WI38 (cell line): ENCODE measurements around the gene ZFYVE1.
"Not testable (repeated sequence)": the region's sequence is repeated elsewhere in the genome, so short reads cannot be mapped to it uniquely, and the experiment has no call there.

Source experiments
- H3K4me3 ChIP-seq: 2 replicates; pipeline ENCODE4 v1.5.1; 2011; ENCODE audit warnings: low read depth, mild to moderate bottlenecking, control low read depth, low read length
- CTCF ChIP-seq: IDR thresholded peaks from 2 replicates; pipeline ENCODE4 v1.5.1; 2012; ENCODE audit warnings: low read depth, mild to moderate bottlenecking, control low read depth, low read length

Gene ZFYVE1

GRCh38 chr14:73022051-73022450 is 4.9 kb downstream of the ZFYVE1 start:
- H3K4me3 ChIP-seq: no peak overlapping the region
- TF ChIP-seq CTCF: no peak

DNA sequence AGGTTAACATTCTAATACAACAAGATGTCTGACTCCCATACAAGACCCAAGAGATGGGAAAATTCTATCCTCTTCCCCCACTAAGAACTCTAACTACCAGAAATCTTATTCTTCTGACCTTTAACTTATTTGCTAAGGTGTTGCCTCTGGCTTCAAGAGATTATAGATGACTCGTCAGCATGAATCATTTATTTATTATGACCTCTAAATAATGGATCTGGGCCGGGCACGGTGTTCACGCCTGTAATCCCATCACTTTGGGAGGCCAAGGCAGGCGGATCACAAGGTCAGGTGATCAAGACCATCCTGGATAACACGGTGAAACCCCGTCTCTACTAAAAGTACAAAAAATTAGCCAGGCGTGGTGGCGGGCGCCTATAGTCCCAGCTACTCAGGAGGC is 10.9 kb downstream of the ZFYVE1 start:
- not testable (repeated sequence) for H3K4me3 ChIP-seq

GRCh38 chr14:73015552-73015951 is 11.4 kb downstream of the ZFYVE1 start:
- H3K4me3 ChIP-seq: not testable (repeated sequence)

DNA sequence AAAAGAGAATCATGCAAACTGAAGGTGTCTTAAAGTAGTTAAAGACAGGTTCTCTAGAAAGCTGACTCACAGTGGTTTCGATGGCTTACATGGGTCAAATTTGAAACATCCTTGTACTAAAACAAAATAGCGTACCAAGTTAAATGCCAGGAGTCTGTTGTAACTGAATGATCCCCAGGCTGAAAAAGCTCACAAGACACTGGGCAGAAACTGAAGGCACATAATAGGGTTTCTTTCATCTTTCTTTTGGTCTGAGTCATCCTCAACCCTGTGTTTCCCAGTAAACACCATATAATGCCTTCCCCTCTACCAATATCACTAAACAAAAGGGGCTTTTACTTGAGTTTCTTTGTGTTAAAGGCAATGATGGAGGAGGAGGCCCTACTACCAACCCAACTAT is 12.8 kb downstream of the ZFYVE1 start:
- H3K4me3 ChIP-seq: no peak overlapping the region

DNA sequence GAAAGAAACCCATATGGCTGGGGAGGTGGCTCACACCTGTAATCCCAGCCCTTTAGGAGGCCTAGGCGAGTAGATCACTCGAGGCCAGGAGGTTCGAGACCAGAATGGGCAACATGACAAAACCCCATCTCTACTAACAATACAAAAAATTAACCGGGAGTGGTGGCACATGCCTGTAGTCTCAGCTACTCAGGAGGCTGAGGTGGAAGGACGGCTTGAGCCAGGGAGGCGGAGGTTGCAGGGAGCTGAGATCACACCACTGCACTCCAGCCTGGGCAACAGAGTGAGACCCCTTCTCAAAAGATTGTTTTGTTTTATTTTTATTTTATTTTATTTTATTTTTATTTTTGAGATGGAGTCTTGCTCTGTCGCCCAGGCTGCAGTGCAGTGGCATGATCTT is 15.7 kb downstream of the ZFYVE1 start:
- H3K4me3 ChIP-seq: not testable (repeated sequence)

More for the DNA sequence above, 12.8 kb downstream of the ZFYVE1 start:
- no peak for TF ChIP-seq CTCF

- TF ChIP-seq CTCF: no peak
- no peak overlapping the region for H3K4me3 ChIP-seq
Observed at GRCh38 chr14:73008501-73008900, 18.4 kb downstream of the ZFYVE1 start.

DNA sequence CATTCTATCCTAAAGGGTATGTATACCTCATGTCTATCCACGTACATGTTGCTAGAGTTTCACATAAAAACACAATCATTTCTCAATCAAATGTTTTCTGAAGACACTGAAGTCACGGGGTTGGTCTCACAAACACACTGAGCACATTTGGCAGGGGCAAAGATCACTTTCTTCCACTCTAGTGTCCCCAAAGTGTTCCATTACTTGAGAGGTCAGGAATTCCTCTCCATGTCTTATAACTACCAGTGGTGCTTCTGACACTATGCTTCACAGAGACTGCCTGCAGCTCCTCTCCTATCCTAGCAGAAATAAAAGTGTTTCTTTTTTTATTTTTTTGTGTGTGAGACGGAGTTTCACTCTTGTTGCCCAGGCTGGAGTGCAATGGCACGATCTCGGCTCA is 19.1 kb downstream of the ZFYVE1 start:
- H3K4me3 ChIP-seq: no peak overlapping the region
- no peak for TF ChIP-seq CTCF

DNA sequence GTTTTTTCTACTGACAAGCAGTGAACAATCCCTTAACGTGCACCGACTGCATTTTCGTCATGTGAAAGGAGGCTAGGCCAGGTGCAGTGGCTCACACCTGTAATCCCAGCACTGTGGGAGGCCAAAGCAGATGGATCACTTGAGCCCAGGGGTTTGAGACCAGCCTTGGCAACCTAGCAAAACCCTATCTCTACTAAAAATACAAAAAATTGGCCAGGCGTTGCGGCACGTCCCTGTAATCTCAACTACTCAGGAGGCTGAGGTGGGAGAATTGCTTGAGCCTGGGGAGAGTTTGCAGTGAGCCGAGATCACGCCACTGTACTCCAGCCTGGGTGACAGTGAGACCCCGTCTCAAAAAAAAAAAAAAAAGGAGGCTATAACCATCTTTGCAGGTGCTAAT is 22.3 kb downstream of the ZFYVE1 start:
- not testable (repeated sequence) for H3K4me3 ChIP-seq

DNA sequence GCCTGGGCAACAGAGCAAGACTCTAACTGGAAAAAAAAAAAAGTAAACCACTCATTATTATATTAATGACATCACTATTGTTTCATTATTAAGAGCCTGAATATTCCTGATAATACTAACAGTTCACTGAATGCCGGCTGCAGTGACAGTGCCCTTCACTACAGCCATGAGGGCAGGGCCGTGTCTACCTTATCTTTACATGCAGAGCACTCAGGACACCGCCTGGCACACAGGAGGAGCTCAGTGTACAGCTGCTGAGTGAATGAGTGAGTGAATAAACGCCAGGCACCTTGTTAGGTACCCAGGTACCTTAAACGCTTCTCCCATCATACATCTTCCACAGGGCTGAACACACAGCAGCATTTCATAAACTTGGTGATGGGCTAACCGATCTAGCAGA is 23.2 kb downstream of the ZFYVE1 start:
- no peak for TF ChIP-seq CTCF
- H3K4me3 ChIP-seq: no peak overlapping the region

GRCh38 chr14:73000073-73000472 is 26.8 kb downstream of the ZFYVE1 start:
- H3K4me3 ChIP-seq: no peak overlapping the region
- no peak for TF ChIP-seq CTCF
